Measurements from ENCODE around the gene CERS5.

Gene CERS5

GRCh38 chr12:50167049-50167828, at the start of gene CERS5:
CERS5 (minus strand) TSS chr12:50167369; CDS start chr12:50167297, 72 bp downstream.
- DNase-seq (ENCODE audit: low spot score), result peak; percentile 97

GRCh38 chr12:50215033-50215432, 47.9 kb upstream of the CERS5 start:
- no peak for DNase-seq (ENCODE audit: low spot score)

- no peak for DNase-seq (ENCODE audit: low spot score)
Observed at GRCh38 chr12:50214018-50214417, 46.8 kb upstream of the CERS5 start.

- DNase-seq (ENCODE audit: low spot score), result no peak
Observed at GRCh38 chr12:50213439-50213838, 46.3 kb upstream of the CERS5 start.

- DNase-seq (ENCODE audit: low spot score), result no peak
Observed at GRCh38 chr12:50212071-50212467, 44.9 kb upstream of the CERS5 start.

GRCh38 chr12:50211392-50212070, 44.4 kb upstream of the CERS5 start:
- no peak for DNase-seq (ENCODE audit: low spot score)

GRCh38 chr12:50207424-50207823, 40.3 kb upstream of the CERS5 start:
- no peak for DNase-seq (ENCODE audit: low spot score)

GRCh38 chr12:50205648-50206047, 38.5 kb upstream of the CERS5 start:
- DNase-seq (ENCODE audit: low spot score), result no peak

GRCh38 chr12:50203691-50204090, 36.5 kb upstream of the CERS5 start:
- no peak for DNase-seq (ENCODE audit: low spot score)

- no peak for DNase-seq (ENCODE audit: low spot score)
Observed at GRCh38 chr12:50201987-50202521, 34.9 kb upstream of the CERS5 start.

- peak; percentile 53 for DNase-seq (ENCODE audit: low spot score)
Observed at GRCh38 chr12:50200552-50201273, 33.5 kb upstream of the CERS5 start.

GRCh38 chr12:50198829-50199228, 31.7 kb upstream of the CERS5 start:
- no peak for DNase-seq (ENCODE audit: low spot score)

- no peak for DNase-seq (ENCODE audit: low spot score)
Observed at GRCh38 chr12:50197297-50197727, 30.1 kb upstream of the CERS5 start.

- DNase-seq (ENCODE audit: low spot score), result no peak
Observed at GRCh38 chr12:50196537-50196936, 29.4 kb upstream of the CERS5 start.

- DNase-seq (ENCODE audit: low spot score), result no peak
Observed at GRCh38 chr12:50195832-50196231, 28.7 kb upstream of the CERS5 start.

- no peak for DNase-seq (ENCODE audit: low spot score)
Observed at GRCh38 chr12:50192908-50193307, 25.7 kb upstream of the CERS5 start.

GRCh38 chr12:50192236-50192635, 25.1 kb upstream of the CERS5 start:
- DNase-seq (ENCODE audit: low spot score), result no peak

- no peak for DNase-seq (ENCODE audit: low spot score)
Observed at GRCh38 chr12:50190859-50191258, 23.7 kb upstream of the CERS5 start.

- DNase-seq (ENCODE audit: low spot score), result no peak
Observed at GRCh38 chr12:50188875-50189575, 21.9 kb upstream of the CERS5 start.

- no peak for DNase-seq (ENCODE audit: low spot score)
Observed at GRCh38 chr12:50188241-50188781, 21.1 kb upstream of the CERS5 start.

- DNase-seq (ENCODE audit: low spot score), result no peak
Observed at GRCh38 chr12:50187084-50187900, 20.1 kb upstream of the CERS5 start.

All from cerebellar cortex (tissue), 1 donor.